ENCODE measurements around the gene TMEM86A. TPM values are rescaled to one million over a fixed set of nuclear protein-coding genes. Genes with fewer than 3 reads are reported as not detected.

TMEM86A gene
- total RNA-seq, 2 experiments from 2014 or later: 0.92 to 2.7 TPM

DNA sequence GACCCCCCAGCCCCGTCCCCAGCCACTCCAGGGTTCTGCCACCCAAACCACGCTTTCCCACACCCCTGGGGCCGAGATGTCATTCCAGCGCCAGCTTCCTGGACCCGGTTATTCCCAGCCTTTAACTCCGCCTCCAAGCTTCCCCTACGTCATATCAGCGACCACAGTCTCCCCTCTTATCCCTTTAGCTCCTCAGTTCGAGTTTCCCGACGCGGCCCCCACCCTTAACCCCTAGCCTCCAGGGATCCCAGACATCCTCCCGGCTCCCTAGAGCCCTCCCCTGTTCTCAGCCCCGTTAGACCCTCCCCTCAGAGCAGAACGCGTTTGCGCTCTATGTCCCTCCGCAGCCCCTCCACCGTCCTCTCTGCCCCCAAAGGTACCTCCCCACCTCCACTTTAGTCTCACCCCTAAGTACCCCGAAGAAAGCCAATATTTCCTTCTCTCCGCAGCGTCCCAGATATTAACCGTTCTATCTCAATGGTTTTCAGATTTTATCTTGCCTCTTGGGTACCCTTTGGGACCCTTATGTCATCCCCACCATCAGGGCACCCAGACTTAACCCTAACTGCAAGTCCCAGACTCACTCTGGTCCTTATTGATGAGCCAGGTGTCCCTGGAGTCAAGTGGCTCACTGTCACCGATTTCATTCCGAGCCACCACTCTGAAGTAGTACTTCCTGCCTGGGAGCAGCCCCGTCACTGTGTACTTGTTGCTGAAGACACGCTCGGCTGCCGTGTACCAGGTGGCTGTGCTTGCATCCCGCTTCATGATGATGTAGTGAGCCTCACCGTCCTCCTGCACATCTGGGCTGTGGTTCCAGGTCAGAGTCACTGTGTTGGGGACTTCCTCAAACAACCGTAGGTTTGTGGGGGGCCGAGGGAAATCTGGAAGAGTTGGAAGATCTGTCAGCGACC lies 8.0 kb downstream of the TMEM86A start:
- Histone ChIP-seq H4K20me1 (ENCODE audit: insufficient read depth, low read length) (no peaks in the 10 kb centered on the region), H3K36me3 (ENCODE audit: insufficient read depth, low read length) (no peaks in the 10 kb centered on the region), H3K79me2 (ENCODE audit: insufficient read depth, low read depth, low read length) (no peaks in the 10 kb centered on the region), H3K9me2 (ENCODE audit: insufficient read depth, low read length) (no peaks in the 10 kb centered on the region), H3K9me3 (ENCODE audit: low read length) (no peaks in the 10 kb centered on the region), H3K4me2 (ENCODE audit: low read length) (peak overlapping the region; percentile 26; the same call in 1 of the 2 replicates), H3K4me1 (ENCODE audit: insufficient read depth, low read length, poor library complexity, severe bottlenecking) (no peaks in the 10 kb centered on the region), H2AFZ (ENCODE audit: low read length) (no peak overlapping the region), H3K4me3 (ENCODE audit: low read depth, low read length, poor library complexity, severe bottlenecking) (no peak overlapping the region), H3K27ac (ENCODE audit: low read depth, low read length, poor library complexity, severe bottlenecking) (no peak overlapping the region)
- intact Hi-C loops (cut with micrococcal nuclease; ENCODE audit: unreplicated experiment): no loop called here
- DNase-seq (ENCODE audit: low spot score): peak; percentile 51
- no TSS peak for BruUV-seq (replicated peaks)
- ChIA-PET CTCF (ENCODE audit: unreplicated experiment) (no interaction called here), POLR2A (interaction anchor here (1.0 kb wide), 1 partner anchor 8 kb away, joined by 4 read pairs; the partner anchor contains the start of gene TMEM86A)
- no peak for TF ChIP-seq EZH2phosphoT487 (IDR thresholded peaks at IDR 0.05; ENCODE audit: borderline replicate concordance, low read depth, low read length)
- TF ChIP-seq, protein P1, sequence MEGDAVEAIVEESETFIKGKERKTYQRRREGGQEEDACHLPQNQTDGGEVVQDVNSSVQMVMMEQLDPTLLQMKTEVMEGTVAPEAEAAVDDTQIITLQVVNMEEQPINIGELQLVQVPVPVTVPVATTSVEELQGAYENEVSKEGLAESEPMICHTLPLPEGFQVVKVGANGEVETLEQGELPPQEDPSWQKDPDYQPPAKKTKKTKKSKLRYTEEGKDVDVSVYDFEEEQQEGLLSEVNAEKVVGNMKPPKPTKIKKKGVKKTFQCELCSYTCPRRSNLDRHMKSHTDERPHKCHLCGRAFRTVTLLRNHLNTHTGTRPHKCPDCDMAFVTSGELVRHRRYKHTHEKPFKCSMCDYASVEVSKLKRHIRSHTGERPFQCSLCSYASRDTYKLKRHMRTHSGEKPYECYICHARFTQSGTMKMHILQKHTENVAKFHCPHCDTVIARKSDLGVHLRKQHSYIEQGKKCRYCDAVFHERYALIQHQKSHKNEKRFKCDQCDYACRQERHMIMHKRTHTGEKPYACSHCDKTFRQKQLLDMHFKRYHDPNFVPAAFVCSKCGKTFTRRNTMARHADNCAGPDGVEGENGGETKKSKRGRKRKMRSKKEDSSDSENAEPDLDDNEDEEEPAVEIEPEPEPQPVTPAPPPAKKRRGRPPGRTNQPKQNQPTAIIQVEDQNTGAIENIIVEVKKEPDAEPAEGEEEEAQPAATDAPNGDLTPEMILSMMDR (conservative IDR thresholded peaks at IDR 0.05; ENCODE audit: low read length): no peak

DNA sequence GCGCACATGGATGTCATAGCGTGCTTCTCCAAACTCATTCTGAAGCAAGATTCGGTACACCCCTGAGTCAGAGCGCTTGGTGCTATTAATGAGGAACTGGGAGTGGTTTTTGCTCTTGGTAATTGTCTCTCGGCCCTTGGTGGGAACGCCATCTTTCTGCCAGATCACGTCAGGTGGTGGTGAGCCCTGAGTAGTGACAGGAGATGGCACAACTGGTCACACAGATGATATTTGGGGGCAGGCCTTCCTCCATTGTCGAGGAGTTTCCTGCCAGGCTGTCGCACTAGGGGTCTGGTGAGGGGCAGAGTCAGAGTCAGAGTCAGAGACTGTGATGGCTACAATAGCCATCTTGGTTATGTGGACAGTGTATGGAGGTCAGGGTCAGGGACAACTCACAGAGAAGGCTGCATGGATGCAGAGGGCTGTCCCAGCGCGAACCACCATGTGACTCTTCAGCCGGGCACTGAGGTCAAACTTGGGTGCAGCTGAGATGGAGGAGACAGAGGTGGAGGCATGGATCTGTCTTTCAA lies 9.3 kb downstream of the TMEM86A start:
- TF ChIP-seq, protein P1 (conservative IDR thresholded peaks at IDR 0.05; ENCODE audit: low read length): no peak
- no peak for TF ChIP-seq EZH2phosphoT487 (IDR thresholded peaks at IDR 0.05; ENCODE audit: borderline replicate concordance, low read depth, low read length)
- Histone ChIP-seq H3K9me2 (ENCODE audit: insufficient read depth, low read length) (no peaks in the 10 kb centered on the region), H3K79me2 (ENCODE audit: insufficient read depth, low read depth, low read length) (no peaks in the 10 kb centered on the region), H3K4me3 (ENCODE audit: low read depth, low read length, poor library complexity, severe bottlenecking) (no peak overlapping the region), H3K36me3 (ENCODE audit: insufficient read depth, low read length) (no peaks in the 10 kb centered on the region), H3K27ac (ENCODE audit: low read depth, low read length, poor library complexity, severe bottlenecking) (no peak overlapping the region), H3K4me2 (ENCODE audit: low read length) (no peak overlapping the region), H3K4me1 (ENCODE audit: insufficient read depth, low read length, poor library complexity, severe bottlenecking) (no peaks in the 10 kb centered on the region), H2AFZ (ENCODE audit: low read length) (no peak overlapping the region), H3K9me3 (ENCODE audit: low read length) (no peaks in the 10 kb centered on the region), H4K20me1 (ENCODE audit: insufficient read depth, low read length) (no peaks in the 10 kb centered on the region)
- CTCF ChIA-PET (ENCODE audit: unreplicated experiment): no interaction called here
- BruUV-seq (replicated peaks): no TSS peak
- DNase-seq (ENCODE audit: low spot score): no peak
- POLR2A ChIA-PET: interaction anchor here (1.0 kb wide), 1 partner anchor 9 kb away, joined by 4 read pairs; the partner anchor contains the start of gene TMEM86A
- intact Hi-C loops (cut with micrococcal nuclease; ENCODE audit: unreplicated experiment): no loop called here

DNA sequence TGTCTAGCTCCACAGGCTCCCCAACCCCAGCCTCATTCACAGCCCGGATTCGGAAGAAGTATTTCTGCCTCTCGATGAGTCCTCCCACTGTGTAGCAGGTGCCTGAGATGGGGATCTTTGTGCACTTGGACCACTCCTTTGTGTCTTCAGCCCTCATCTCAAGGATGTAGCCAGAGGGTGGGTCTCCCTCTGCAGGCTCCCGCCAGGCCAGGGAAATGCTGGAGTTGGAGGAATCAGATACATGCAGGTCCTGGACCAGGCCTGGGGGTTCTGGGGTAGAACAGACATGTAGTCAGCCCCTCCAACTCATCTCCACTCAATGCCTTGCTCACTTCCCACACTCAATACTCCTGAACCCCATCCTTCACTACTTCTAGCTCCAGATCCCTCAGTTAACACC lies 10.8 kb downstream of the TMEM86A start:
- H3K9me2 ChIP-seq (ENCODE audit: insufficient read depth, low read length): no peaks in the 10 kb centered on the region
- no peak for DNase-seq (ENCODE audit: low spot score)
- ChIA-PET POLR2A (interaction anchor here (0.7 kb wide), 1 partner anchor 22 kb away, joined by 3 read pairs; no protein-coding TSS in a partner anchor), CTCF (ENCODE audit: unreplicated experiment) (no interaction called here)
- TF ChIP-seq, protein P1 (conservative IDR thresholded peaks at IDR 0.05; ENCODE audit: low read length): no peak
- no peaks in the 10 kb centered on the region for H4K20me1 ChIP-seq (ENCODE audit: insufficient read depth, low read length)
- no peak overlapping the region for H2AFZ ChIP-seq (ENCODE audit: low read length)
- intact Hi-C loops (cut with micrococcal nuclease; ENCODE audit: unreplicated experiment): no loop called here
- no TSS peak for BruUV-seq (replicated peaks)
- no peaks in the 10 kb centered on the region for H3K79me2 ChIP-seq (ENCODE audit: insufficient read depth, low read depth, low read length)
- H3K4me2 ChIP-seq (ENCODE audit: low read length): no peak overlapping the region
- H3K27ac ChIP-seq (ENCODE audit: low read depth, low read length, poor library complexity, severe bottlenecking): no peak overlapping the region
- no peak overlapping the region for H3K4me3 ChIP-seq (ENCODE audit: low read depth, low read length, poor library complexity, severe bottlenecking)
- H3K36me3 ChIP-seq (ENCODE audit: insufficient read depth, low read length): no peaks in the 10 kb centered on the region
- H3K4me1 ChIP-seq (ENCODE audit: insufficient read depth, low read length, poor library complexity, severe bottlenecking): no peaks in the 10 kb centered on the region
- no peaks in the 10 kb centered on the region for H3K9me3 ChIP-seq (ENCODE audit: low read length)

Measured in OCI-LY7 (cell line).